WTC11 (cell line): ENCODE measurements around the gene NOP9.

Experiments used
- CBFB ChIP-seq: sonication (generic); formaldehyde crosslinking; IDR thresholded peaks from 2 replicates; pipeline ENCODE4 v1.8.1; 2022; ENCODE audit warnings: mild to moderate bottlenecking, low read depth, missing genetic modification reagents
- CTCF ChIP-seq: fragments of 200-600 bp; IDR thresholded peaks from 2 replicates; pipeline ENCODE4 v1.8.0; 2022; ENCODE audit warnings: antibody characterized with exemption
- SMAD3 ChIP-seq: sonication (generic); formaldehyde crosslinking; IDR thresholded peaks from 2 replicates; pipeline ENCODE4 v1.8.0; 2022; ENCODE audit warnings: missing genetic modification reagents, mild to moderate bottlenecking, borderline replicate concordance
- ZNF423 ChIP-seq: fragments of 250-450 bp; sonication (Bioruptor Pico); IDR thresholded peaks from 2 replicates; pipeline ENCODE4 v2.1.2; 2022; ENCODE audit warnings: mild to moderate bottlenecking, moderate library complexity
- TF ChIP-seq, protein P1 (sequence below): fragments of 250-450 bp; sonication (Bioruptor Pico); IDR thresholded peaks from 2 replicates; pipeline ENCODE4 v1.9.0; 2021; ENCODE audit warnings: mild to moderate bottlenecking, borderline replicate concordance

DNA sequence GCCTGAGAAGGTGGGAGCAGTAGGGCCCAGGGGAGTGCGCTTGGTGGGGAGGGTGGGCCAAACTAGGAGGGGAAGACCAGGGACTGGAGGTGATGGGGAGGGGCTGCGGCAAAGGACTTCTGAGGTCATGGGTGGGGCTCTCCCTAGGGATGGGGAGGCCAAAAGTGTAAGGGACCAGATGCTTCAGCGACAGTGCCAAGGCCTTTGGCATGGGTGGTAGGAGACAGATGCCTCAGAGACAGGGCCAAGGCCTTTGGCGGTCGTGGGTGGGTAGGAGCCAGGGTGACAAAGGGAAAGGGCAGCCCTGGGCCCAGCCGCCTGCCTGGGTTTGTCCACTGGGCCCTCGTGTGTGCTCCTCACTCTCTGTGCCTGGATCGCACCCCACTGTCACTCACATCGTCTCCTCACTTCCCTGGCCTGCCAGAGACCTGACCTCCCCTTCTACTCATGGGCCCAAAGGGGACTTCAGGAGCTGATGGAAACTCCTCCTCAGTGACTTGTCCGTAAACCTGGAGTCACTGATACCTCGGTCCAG, 15.1 kb upstream of the NOP9 start:
- no peak for TF ChIP-seq ZNF423
- TF ChIP-seq, protein P1, sequence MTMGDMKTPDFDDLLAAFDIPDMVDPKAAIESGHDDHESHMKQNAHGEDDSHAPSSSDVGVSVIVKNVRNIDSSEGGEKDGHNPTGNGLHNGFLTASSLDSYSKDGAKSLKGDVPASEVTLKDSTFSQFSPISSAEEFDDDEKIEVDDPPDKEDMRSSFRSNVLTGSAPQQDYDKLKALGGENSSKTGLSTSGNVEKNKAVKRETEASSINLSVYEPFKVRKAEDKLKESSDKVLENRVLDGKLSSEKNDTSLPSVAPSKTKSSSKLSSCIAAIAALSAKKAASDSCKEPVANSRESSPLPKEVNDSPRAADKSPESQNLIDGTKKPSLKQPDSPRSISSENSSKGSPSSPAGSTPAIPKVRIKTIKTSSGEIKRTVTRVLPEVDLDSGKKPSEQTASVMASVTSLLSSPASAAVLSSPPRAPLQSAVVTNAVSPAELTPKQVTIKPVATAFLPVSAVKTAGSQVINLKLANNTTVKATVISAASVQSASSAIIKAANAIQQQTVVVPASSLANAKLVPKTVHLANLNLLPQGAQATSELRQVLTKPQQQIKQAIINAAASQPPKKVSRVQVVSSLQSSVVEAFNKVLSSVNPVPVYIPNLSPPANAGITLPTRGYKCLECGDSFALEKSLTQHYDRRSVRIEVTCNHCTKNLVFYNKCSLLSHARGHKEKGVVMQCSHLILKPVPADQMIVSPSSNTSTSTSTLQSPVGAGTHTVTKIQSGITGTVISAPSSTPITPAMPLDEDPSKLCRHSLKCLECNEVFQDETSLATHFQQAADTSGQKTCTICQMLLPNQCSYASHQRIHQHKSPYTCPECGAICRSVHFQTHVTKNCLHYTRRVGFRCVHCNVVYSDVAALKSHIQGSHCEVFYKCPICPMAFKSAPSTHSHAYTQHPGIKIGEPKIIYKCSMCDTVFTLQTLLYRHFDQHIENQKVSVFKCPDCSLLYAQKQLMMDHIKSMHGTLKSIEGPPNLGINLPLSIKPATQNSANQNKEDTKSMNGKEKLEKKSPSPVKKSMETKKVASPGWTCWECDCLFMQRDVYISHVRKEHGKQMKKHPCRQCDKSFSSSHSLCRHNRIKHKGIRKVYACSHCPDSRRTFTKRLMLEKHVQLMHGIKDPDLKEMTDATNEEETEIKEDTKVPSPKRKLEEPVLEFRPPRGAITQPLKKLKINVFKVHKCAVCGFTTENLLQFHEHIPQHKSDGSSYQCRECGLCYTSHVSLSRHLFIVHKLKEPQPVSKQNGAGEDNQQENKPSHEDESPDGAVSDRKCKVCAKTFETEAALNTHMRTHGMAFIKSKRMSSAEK (CRISPR knock-in tag), result no peak
- TF ChIP-seq CTCF, result no peak
- no peak for TF ChIP-seq SMAD3 (CRISPR knock-in tag)
- no peak for TF ChIP-seq CBFB (CRISPR knock-in tag)
